Uterus (tissue), 4 donors: ENCODE measurements around the gene NDUFB2. TPM values are rescaled to one million over a fixed set of nuclear protein-coding genes. Genes with fewer than 3 reads are reported as not detected.

Source experiments
- DNase-seq, 2 donors: peaks; one replicate each; pipeline ENCODE4 v3.0.0-alpha.2; 2019 to 2020
- H3K27ac ChIP-seq, 2 donors: fragments of 200-600 bp; sonication (generic); 1 replicate in 1 of 2; 2 replicates in 1 of 2; pipeline ENCODE4 v1.5.1; 2016 to 2018
- H3K27me3 ChIP-seq, 2 donors: fragments of 200-600 bp; sonication (generic); one replicate each; pipeline ENCODE4 v1.5.1; 2018 to 2019; ENCODE audit warnings: control low read depth in 1 of 2
- H3K36me3 ChIP-seq, 2 donors: fragments of 200-600 bp; sonication (generic); one replicate each; pipeline ENCODE4 v1.5.1; 2019; ENCODE audit warnings: control low read depth in 1 of 2
- H3K4me1 ChIP-seq, 2 donors: fragments of 200-600 bp; sonication (generic); one replicate each; pipeline ENCODE4 v1.5.1; 2018 to 2019; ENCODE audit warnings: control low read depth in 1 of 2
- H3K4me3 ChIP-seq, 2 donors: fragments of 200-600 bp; sonication (generic); 1 replicate in 1 of 2; 2 replicates in 1 of 2; pipeline ENCODE4 v1.5.1; 2018 to 2019; ENCODE audit warnings: mild to moderate bottlenecking in 1 of 2
- H3K9me3 ChIP-seq, 2 donors: fragments of 200-600 bp; sonication (generic); one replicate each; pipeline ENCODE4 v1.5.1; 2019; ENCODE audit warnings: control low read depth in 1 of 2
- POLR2A ChIP-seq, 2 donors: fragments of 450-650 bp; IDR thresholded peaks; one replicate each; pipeline ENCODE4 v1.6.1; 2016; ENCODE audit warnings: antibody characterized with exemption in 2 of 2, mild to moderate bottlenecking in 1 of 2, moderate library complexity in 1 of 2
- intact Hi-C: fragments of 100-400 bp; cut with DNase I; formaldehyde crosslinking; loops from one replicate; pipeline ENCODE4 v1.15.1; 2023; ENCODE audit warnings: low total_unique reads
- total RNA-seq, 4 donors: library from RNA; depleted of rRNA in 3 of 4; stranded (reverse); fragments of >200 nt in 3 of 4; gene quantifications; one replicate each; pipeline versions ENCODE4 v1.1.0 to v1.2.4, GENCODE V29; 2014 to 2023
- TF ChIP-seq, protein P1 (sequence below), 4 experiments: fragments of 200-600 bp in 2 of 4; fragments of 450-650 bp in 2 of 4; sonication (generic) in 2 of 4; IDR thresholded peaks; one replicate each; pipeline ENCODE4 v1.5.1; 2016 to 2019; ENCODE audit warnings: antibody characterized with exemption in 4 of 4, mild to moderate bottlenecking in 2 of 4, moderate library complexity in 1 of 4
- donor health status: DM: yes; HTN: yes; CAD: no.

Gene NDUFB2
- total RNA-seq, 4 donors from 2014 or later, result 29.5 to 349 (median 157) TPM

DNA sequence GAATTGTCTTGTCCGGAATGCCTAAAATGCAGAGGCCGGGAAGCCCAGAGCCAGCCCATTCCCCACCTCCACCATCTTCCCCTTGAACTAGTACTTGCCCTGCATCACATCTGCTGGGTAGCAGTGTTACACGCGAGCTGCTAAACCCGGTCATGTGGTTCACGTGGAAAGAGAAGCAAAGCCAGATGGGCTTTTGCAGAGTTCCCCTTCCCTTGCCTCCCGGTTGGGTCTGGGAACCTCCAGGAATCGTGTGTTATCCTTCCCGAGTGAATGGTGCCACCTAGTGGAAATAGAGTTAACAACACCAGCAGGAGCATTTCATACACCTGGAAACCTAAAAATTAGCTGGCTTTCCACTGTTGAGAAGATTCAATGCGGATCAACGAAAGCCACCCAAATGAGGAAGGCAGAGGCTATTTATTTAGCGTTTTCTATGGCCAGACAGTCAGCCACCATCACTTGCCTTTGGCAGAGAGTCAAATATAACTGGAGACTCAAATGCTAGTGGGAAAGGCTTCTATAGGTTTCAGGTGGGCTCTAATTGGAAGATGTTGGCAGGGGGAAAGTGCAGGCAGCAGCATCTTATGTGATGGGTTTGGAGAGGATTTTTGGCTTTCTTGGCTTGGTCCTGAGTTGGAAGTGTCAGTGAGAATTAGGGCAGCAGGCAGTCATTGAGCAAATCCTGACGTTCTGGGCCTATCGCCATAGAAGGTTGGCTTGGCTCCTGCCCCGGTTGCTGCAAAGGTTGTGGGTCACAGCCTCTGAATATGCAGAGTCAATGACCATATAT, 43.0 kb upstream of the NDUFB2 start:
- intact Hi-C loops, result loop anchor here (5.0 kb wide), 1 partner anchor 136 kb away; no protein-coding TSS in a partner anchor

DNA sequence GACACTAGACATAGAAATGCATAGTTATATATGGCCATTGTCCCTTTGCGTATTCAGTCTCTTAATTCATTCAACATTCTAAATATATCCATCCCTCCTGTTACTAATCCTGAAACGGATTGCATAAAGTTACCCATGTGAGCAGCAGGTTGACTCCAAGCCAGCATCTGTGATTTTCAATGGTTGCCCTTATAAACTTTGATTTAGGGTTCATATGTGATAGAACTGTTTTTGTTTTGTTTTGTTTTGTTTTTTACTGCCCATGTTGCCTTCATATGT, 42.5 kb upstream of the NDUFB2 start:
- Histone ChIP-seq H3K9me3 (no peaks in the 10 kb centered on the region), H3K27ac (no peak overlapping the region), H3K27me3 (no peaks in the 10 kb centered on the region), H3K4me1 (no peaks in the 10 kb centered on the region), H3K4me3 (no peak overlapping the region), H3K36me3 (no peaks in the 10 kb centered on the region)
- intact Hi-C loops, result loop anchor here (5.0 kb wide), 1 partner anchor 137 kb away; no protein-coding TSS in a partner anchor
- no peak for DNase-seq
- TF ChIP-seq, protein P1, sequence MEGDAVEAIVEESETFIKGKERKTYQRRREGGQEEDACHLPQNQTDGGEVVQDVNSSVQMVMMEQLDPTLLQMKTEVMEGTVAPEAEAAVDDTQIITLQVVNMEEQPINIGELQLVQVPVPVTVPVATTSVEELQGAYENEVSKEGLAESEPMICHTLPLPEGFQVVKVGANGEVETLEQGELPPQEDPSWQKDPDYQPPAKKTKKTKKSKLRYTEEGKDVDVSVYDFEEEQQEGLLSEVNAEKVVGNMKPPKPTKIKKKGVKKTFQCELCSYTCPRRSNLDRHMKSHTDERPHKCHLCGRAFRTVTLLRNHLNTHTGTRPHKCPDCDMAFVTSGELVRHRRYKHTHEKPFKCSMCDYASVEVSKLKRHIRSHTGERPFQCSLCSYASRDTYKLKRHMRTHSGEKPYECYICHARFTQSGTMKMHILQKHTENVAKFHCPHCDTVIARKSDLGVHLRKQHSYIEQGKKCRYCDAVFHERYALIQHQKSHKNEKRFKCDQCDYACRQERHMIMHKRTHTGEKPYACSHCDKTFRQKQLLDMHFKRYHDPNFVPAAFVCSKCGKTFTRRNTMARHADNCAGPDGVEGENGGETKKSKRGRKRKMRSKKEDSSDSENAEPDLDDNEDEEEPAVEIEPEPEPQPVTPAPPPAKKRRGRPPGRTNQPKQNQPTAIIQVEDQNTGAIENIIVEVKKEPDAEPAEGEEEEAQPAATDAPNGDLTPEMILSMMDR (IDR thresholded peaks at IDR 0.05), result no peak
- TF ChIP-seq POLR2A (IDR thresholded peaks at IDR 0.05), result no peak

More for the DNA sequence above, 43.0 kb upstream of the NDUFB2 start:
- no peak for TF ChIP-seq POLR2A (IDR thresholded peaks at IDR 0.05)
- TF ChIP-seq, protein P1 (IDR thresholded peaks at IDR 0.05), result peak; percentile 89 to 92 (median 91)
- DNase-seq, result peak; percentile 74 to 79
- no peak overlapping the region for H3K4me3 ChIP-seq
- H3K9me3 ChIP-seq, result no peaks in the 10 kb centered on the region
- H3K4me1 ChIP-seq, result no peaks in the 10 kb centered on the region
- no peaks in the 10 kb centered on the region for H3K27me3 ChIP-seq
- no peaks in the 10 kb centered on the region for H3K36me3 ChIP-seq
- H3K27ac ChIP-seq, result no peak overlapping the region

DNA sequence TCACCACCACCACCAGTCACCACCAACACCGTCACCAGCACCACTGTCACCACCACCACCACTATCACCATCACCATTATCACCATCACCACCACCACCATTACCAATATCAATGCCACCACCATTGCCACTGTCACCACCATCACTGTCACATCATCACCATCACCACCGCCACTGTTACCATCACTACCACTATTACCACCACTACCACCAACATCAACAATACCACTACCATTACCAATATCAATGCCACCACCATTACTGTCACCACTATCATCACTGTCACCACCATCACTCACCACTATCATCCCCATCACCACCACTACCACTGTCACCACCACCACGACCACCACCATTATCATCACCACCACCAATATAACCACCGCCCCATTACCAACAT, 41.8 kb upstream of the NDUFB2 start:
- H3K36me3 ChIP-seq, result no peaks in the 10 kb centered on the region
- peak in 1 of 2 donors; percentile 8 for DNase-seq
- no peaks in the 10 kb centered on the region for H3K27me3 ChIP-seq
- H3K4me3 ChIP-seq, result no peak overlapping the region
- no peak for TF ChIP-seq POLR2A (IDR thresholded peaks at IDR 0.05)
- TF ChIP-seq, protein P1 (IDR thresholded peaks at IDR 0.05), result no peak
- H3K9me3 ChIP-seq, result no peaks in the 10 kb centered on the region
- intact Hi-C loops, result loop anchor here (5.0 kb wide), 1 partner anchor 137 kb away; no protein-coding TSS in a partner anchor
- H3K4me1 ChIP-seq, result no peaks in the 10 kb centered on the region
- no peak overlapping the region for H3K27ac ChIP-seq

DNA sequence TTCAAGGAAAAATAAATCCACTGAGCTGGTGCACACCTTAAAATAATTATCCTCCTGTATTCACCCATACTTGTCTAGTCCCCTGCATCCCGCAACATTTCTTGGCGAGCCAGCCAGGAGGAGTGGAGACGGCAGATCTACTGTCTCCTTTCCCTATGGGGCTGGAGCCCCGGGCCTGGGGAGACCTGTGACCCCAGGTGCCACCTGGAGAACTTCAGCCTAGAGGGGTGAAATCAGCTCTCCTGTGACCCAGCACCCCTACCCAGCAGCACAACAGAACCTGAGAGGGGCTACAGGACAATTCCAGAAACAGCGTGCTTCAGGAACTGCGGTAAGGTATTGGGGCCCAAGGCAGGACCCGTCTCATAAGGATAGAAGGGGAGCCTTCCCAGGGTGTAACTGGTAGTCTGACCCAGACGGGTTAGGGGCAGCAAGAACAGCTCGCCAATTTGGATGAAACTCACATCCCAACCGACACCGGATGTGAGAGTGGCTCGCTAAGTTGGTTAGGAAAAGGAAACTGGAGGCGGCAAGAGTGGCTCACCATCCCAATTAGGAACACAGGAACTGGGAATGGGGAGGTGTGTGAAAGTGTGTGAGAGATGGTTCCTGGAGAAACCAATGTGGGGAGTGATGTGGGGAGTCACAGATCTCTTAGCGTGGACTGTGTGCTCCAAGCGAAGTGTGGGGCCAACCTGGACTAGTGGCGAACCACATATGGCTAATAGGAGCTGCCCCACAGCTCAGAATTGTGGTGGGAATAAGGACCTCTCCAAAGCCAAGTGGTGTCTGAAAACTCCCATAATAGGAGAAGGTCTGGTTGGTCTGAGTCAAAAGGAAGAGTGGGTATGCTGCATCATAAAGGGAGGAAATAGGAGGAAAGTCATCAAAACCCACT, 40.7 kb upstream of the NDUFB2 start:
- intact Hi-C loops, result no loop called here
- no peaks in the 10 kb centered on the region for H3K36me3 ChIP-seq
- no peak for DNase-seq
- no peak overlapping the region for H3K4me3 ChIP-seq
- H3K4me1 ChIP-seq, result no peaks in the 10 kb centered on the region
- no peaks in the 10 kb centered on the region for H3K9me3 ChIP-seq
- H3K27me3 ChIP-seq, result no peaks in the 10 kb centered on the region
- TF ChIP-seq POLR2A (IDR thresholded peaks at IDR 0.05), result no peak
- H3K27ac ChIP-seq, result peak overlapping the region; percentile 64 to 69

DNA sequence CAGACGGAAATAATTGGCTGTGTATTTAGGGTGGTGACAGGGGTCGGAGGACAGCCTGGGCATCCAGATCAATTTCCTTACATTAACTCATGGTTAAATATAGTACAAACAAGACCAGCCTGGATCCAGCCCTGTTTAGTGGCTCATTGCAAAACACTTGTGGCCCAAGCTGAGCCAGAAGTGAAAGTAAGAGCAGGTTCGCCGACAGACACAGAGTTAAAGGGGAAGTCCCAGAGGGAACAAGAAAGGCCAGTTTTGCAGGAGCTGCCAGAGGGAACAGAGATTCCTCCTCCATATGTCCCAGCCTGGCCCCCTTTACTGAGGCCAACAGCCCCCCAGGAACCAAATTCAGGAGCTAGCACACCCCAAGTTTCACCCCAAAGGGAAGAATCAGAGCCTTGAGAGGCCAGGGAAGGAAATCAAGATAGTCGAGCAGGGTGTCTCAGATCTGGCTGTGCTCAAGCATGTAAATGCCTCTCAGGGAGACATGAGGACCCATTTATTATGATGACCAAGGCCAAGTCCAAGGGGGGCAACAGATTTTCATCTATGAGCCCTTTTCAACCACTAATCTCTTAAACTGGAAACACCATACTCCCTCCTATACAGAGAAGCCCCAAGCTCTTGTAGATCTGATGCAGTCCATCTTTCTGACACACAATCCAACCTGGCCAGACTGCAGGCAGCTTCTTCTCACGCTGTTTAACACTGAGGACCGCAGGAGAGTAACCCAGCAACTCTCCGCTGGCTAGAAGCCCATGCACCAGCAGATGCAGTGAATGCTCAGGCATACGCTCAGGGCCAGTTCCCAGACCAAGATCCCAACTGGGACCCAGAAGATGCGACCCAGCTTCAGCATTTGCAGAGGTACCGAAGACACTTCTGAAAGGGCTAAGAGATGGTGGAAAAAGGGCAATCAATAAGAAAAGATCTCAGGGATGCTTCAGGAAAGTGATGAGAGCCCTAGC, 39.7 kb upstream of the NDUFB2 start:
- H3K27me3 ChIP-seq, result no peaks in the 10 kb centered on the region
- peak; percentile 52 to 54 for DNase-seq
- intact Hi-C loops, result no loop called here
- H3K4me1 ChIP-seq, result no peaks in the 10 kb centered on the region
- peak overlapping the region; percentile 23 for H3K4me3 ChIP-seq
- TF ChIP-seq POLR2A (IDR thresholded peaks at IDR 0.05), result no peak
- TF ChIP-seq, protein P1 (IDR thresholded peaks at IDR 0.05), result no peak
- no peaks in the 10 kb centered on the region for H3K9me3 ChIP-seq
- peak overlapping the region; percentile 64 to 69 for H3K27ac ChIP-seq
- H3K36me3 ChIP-seq, result no peaks in the 10 kb centered on the region
